K562 (cell line): ENCODE data around the gene GANAB. TPM values are rescaled to one million over a fixed set of nuclear protein-coding genes. Genes with fewer than 3 reads are reported as not detected.
A peak's percentile ranks its signal among the peaks of the same experiment; 100 is the strongest.

Source experiments
- CLOCK ChIP-seq: fragments of 250-450 bp; sonication (Bioruptor Pico); IDR thresholded peaks from 2 replicates; pipeline ENCODE4 v1.4.0; 2020; ENCODE audit warnings: mild to moderate bottlenecking, moderate library complexity, borderline replicate concordance
- GATAD2B ChIP-seq: fragments of 450-650 bp; IDR thresholded peaks from 2 replicates; pipeline ENCODE4 v1.6.1; 2017; ENCODE audit warnings: mild to moderate bottlenecking, borderline replicate concordance
- HNRNPH1 ChIP-seq: fragments of 200-400 bp; formaldehyde crosslinking; optimal IDR thresholded peaks from 2 replicates; pipeline ENCODE3; 2017; ENCODE audit warnings: low read depth, mild to moderate bottlenecking, low read length, moderate library complexity
- POLR2G ChIP-seq: fragments of 200-400 bp; formaldehyde crosslinking; IDR thresholded peaks from 2 replicates; pipeline ENCODE4 v1.6.1; 2017; ENCODE audit warnings: low read depth, mild to moderate bottlenecking, antibody characterized with exemption, low read length, moderate library complexity
- RB1 ChIP-seq: fragments of 450-650 bp; IDR thresholded peaks from 2 replicates; pipeline ENCODE4 v1.6.1; 2017; ENCODE audit warnings: low read depth, mild to moderate bottlenecking
- SETDB1 ChIP-seq: IDR thresholded peaks from one replicate; pipeline ENCODE4 v1.6.1; 2012; ENCODE audit warnings: low read length, control low read depth, inconsistent platforms
- STAT5B ChIP-seq: fragments of 250-450 bp; sonication (Bioruptor Pico); IDR thresholded peaks from 2 replicates; pipeline ENCODE4 v1.8.0; 2021; ENCODE audit warnings: mild to moderate bottlenecking, inconsistent platforms
- TBL1XR1 ChIP-seq, 2 experiments: IDR thresholded peaks; 2 replicates each; pipeline ENCODE4 v1.6.1; 2012; ENCODE audit warnings: improper control_type of control experiment in 2 of 2, low read length in 2 of 2, mild to moderate bottlenecking in 1 of 2
- ZBTB11 ChIP-seq, 3 experiments: fragments of 200-800 bp in 1 of 3; fragments of 250-450 bp in 1 of 3; fragments of 450-650 bp in 1 of 3; sonication (Bioruptor Pico) in 1 of 3; sonication (Bioruptor generic) in 1 of 3; formaldehyde crosslinking in 1 of 3; IDR thresholded peaks; 2 replicates each; pipeline versions ENCODE4 v1.6.1 to v1.8.0; 2016 to 2022; ENCODE audit warnings: mild to moderate bottlenecking in 2 of 3, missing genetic modification characterization in 2 of 3, missing compliant biosample characterization in 1 of 3, moderate library complexity in 1 of 3
- polyA plus RNA-seq, 8 experiments: library from polyadenylated mRNA; depleted of rRNA in 4 of 8; stranded (reverse) in 5 of 8; unstranded in 3 of 8; fragments of >200 nt; fragmentation: Nextera tagmentation in 2 of 8; fragmentation: Illumina TruSeq in 1 of 8; extraction: Ambion mirVana in 2 of 8; extraction: Trizol in 1 of 8; gene quantifications; 2 replicates each; pipeline versions ENCODE4 v1.2.1 to v1.2.3, GENCODE V29; 2011 to 2014; ENCODE audit warnings: inconsistent platforms in 1 of 8, missing spikeins in 1 of 8
- total RNA-seq, 7 experiments: library from RNA; depleted of rRNA in 6 of 7; stranded (reverse); fragments of >200 nt in 6 of 7; fragmentation: Illumina TruSeq in 2 of 7; extraction: Trizol in 2 of 7; gene quantifications; 2 replicates each; pipeline versions ENCODE4 v1.2.1 to v1.2.3, GENCODE V29; 2011 to 2021; ENCODE audit warnings: low replicate concordance in 1 of 7
- TF ChIP-seq, protein P1 (sequence below): sonication (generic); formaldehyde crosslinking; IDR thresholded peaks from 2 replicates; pipeline ENCODE4 v1.8.1; 2022; ENCODE audit warnings: missing genetic modification reagents
- TF ChIP-seq, protein P2 (sequence below): IDR thresholded peaks from 2 replicates; pipeline ENCODE4 v1.6.1; 2016; ENCODE audit warnings: missing genetic modification characterization, missing compliant biosample characterization
- TF ChIP-seq, protein P3 (sequence below): sonication (generic); formaldehyde crosslinking; IDR thresholded peaks from 2 replicates; pipeline ENCODE4 v1.8.0; 2022; ENCODE audit warnings: mild to moderate bottlenecking, missing genetic modification reagents, borderline replicate concordance
- TF ChIP-seq, protein P4 (sequence below): fragments of 450-650 bp; IDR thresholded peaks from 2 replicates; pipeline ENCODE4 v1.6.1; 2016; ENCODE audit warnings: missing biosample characterization, missing genetic modification characterization

Gene GANAB
- total and polyA plus RNA-seq, 9 of the 15 experiments (the other 6 are each of a cell fraction or from before 2014, with no cell fraction given): 6.5 to 284 (median 161) TPM

- TF ChIP-seq RB1: no peak
- no peak for TF ChIP-seq SETDB1
- TF ChIP-seq TBL1XR1 (IDR thresholded peaks at IDR 0.05; ENCODE audit: low read length in 2 of 2): no peak
- TF ChIP-seq, protein P1, sequence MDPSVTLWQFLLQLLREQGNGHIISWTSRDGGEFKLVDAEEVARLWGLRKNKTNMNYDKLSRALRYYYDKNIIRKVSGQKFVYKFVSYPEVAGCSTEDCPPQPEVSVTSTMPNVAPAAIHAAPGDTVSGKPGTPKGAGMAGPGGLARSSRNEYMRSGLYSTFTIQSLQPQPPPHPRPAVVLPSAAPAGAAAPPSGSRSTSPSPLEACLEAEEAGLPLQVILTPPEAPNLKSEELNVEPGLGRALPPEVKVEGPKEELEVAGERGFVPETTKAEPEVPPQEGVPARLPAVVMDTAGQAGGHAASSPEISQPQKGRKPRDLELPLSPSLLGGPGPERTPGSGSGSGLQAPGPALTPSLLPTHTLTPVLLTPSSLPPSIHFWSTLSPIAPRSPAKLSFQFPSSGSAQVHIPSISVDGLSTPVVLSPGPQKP (CRISPR knock-in tag): no peak
- TF ChIP-seq, protein P2, sequence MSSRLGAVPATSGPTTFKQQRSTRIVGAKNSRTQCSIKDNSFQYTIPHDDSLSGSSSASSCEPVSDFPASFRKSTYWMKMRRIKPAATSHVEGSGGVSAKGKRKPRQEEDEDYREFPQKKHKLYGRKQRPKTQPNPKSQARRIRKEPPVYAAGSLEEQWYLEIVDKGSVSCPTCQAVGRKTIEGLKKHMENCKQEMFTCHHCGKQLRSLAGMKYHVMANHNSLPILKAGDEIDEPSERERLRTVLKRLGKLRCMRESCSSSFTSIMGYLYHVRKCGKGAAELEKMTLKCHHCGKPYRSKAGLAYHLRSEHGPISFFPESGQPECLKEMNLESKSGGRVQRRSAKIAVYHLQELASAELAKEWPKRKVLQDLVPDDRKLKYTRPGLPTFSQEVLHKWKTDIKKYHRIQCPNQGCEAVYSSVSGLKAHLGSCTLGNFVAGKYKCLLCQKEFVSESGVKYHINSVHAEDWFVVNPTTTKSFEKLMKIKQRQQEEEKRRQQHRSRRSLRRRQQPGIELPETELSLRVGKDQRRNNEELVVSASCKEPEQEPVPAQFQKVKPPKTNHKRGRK (tag): no peak
- TF ChIP-seq POLR2G: 0 out of 2 replicates have a peak, but pooled peaks have one; percentile 23
- TF ChIP-seq CLOCK (CRISPR knock-in tag): no peak
- TF ChIP-seq, protein P3, sequence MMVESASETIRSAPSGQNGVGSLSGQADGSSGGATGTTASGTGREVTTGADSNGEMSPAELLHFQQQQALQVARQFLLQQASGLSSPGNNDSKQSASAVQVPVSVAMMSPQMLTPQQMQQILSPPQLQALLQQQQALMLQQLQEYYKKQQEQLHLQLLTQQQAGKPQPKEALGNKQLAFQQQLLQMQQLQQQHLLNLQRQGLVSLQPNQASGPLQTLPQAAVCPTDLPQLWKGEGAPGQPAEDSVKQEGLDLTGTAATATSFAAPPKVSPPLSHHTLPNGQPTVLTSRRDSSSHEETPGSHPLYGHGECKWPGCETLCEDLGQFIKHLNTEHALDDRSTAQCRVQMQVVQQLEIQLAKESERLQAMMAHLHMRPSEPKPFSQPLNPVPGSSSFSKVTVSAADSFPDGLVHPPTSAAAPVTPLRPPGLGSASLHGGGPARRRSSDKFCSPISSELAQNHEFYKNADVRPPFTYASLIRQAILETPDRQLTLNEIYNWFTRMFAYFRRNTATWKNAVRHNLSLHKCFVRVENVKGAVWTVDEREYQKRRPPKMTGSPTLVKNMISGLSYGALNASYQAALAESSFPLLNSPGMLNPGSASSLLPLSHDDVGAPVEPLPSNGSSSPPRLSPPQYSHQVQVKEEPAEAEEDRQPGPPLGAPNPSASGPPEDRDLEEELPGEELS: no peak
- TF ChIP-seq STAT5B (CRISPR knock-in tag): no peak
- TF ChIP-seq ZBTB11 (CRISPR knock-in tag; IDR thresholded peaks at IDR 0.05): no peak
- TF ChIP-seq HNRNPH1: no peak
- TF ChIP-seq, protein P4, sequence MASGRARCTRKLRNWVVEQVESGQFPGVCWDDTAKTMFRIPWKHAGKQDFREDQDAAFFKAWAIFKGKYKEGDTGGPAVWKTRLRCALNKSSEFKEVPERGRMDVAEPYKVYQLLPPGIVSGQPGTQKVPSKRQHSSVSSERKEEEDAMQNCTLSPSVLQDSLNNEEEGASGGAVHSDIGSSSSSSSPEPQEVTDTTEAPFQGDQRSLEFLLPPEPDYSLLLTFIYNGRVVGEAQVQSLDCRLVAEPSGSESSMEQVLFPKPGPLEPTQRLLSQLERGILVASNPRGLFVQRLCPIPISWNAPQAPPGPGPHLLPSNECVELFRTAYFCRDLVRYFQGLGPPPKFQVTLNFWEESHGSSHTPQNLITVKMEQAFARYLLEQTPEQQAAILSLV: no peak
- no peak for TF ChIP-seq GATAD2B
Observed at GRCh38 chr11:62676698-62677097, 30.3 kb upstream of the GANAB start (continued).
